CD14-positive monocyte (primary cell): ENCODE data around the gene MAST2. TPM values are rescaled to one million over a fixed set of nuclear protein-coding genes. Genes with fewer than 3 reads are reported as not detected.

ENCODE experiments used
- DNase-seq, 3 donors: peaks; one replicate each; pipeline ENCODE4 v3.0.0-alpha.2; 2011 to 2022
- H2AFZ ChIP-seq: 2 replicates; pipeline ENCODE4 v1.6.0; 2012; ENCODE audit warnings: mild to moderate bottlenecking, low read depth, low read length, inconsistent platforms; ENCODE audit not compliant: insufficient read depth, poor library complexity, severe bottlenecking
- H3K27ac ChIP-seq, 2 donors: 1 replicate in 1 of 2; 2 replicates in 1 of 2; pipeline ENCODE4 v1.5.1; 2012 to 2013; ENCODE audit warnings: low read length in 2 of 2, control low read depth in 1 of 2, inconsistent platforms in 1 of 2, low read depth in 1 of 2, mild to moderate bottlenecking in 1 of 2
- H3K27me3 ChIP-seq, 2 donors: one replicate each; pipeline versions ENCODE4 v1.6.0 to v1.6.1; 2011 to 2013; ENCODE audit warnings: low read length in 2 of 2; ENCODE audit not compliant: control insufficient read depth in 2 of 2, insufficient read depth in 2 of 2
- H3K36me3 ChIP-seq, 2 donors: replicated peaks in 1 of 2; 1 replicate in 1 of 2; 2 replicates in 1 of 2; pipeline versions ENCODE4 v1.5.1 to v1.6.1; 2012 to 2013; ENCODE audit warnings: low read length in 2 of 2, control low read depth in 1 of 2, inconsistent platforms in 1 of 2, mild to moderate bottlenecking in 1 of 2; ENCODE audit not compliant: insufficient read depth in 2 of 2, control insufficient read depth in 1 of 2
- H3K4me1 ChIP-seq, 2 donors: 1 replicate in 1 of 2; 2 replicates in 1 of 2; pipeline versions ENCODE4 v1.5.1 to v1.6.1; 2012 to 2013; ENCODE audit warnings: low read length in 2 of 2, control low read depth in 1 of 2, inconsistent platforms in 1 of 2, mild to moderate bottlenecking in 1 of 2, moderate library complexity in 1 of 2; ENCODE audit not compliant: insufficient read depth in 2 of 2, control insufficient read depth in 1 of 2
- H3K4me2 ChIP-seq: replicated peaks from 2 replicates; pipeline ENCODE3; 2012; ENCODE audit warnings: low read length, moderate library complexity, mild to moderate bottlenecking; ENCODE audit not compliant: poor library complexity, severe bottlenecking; ENCODE audit errors: extremely low read depth
- H3K4me3 ChIP-seq, 3 experiments: fragments of 200-600 bp in 1 of 3; sonication (generic) in 1 of 3; replicated peaks in 1 of 3; 1 replicate in 2 of 3; 2 replicates in 1 of 3; pipeline ENCODE4 v1.5.1; 2011 to 2013; ENCODE audit warnings: low read length in 3 of 3, mild to moderate bottlenecking in 3 of 3, control low read depth in 2 of 3, low read depth in 2 of 3, inconsistent platforms in 1 of 3, moderate library complexity in 1 of 3
- H3K79me2 ChIP-seq: 2 replicates; pipeline ENCODE4 v1.6.0; 2012; ENCODE audit warnings: mild to moderate bottlenecking, control low read depth, inconsistent platforms, low read length, moderate library complexity; ENCODE audit not compliant: insufficient read depth
- H3K9ac ChIP-seq: 2 replicates; pipeline ENCODE4 v1.6.0; 2017; ENCODE audit warnings: low read length, mild to moderate bottlenecking; ENCODE audit not compliant: insufficient read depth, poor library complexity, severe bottlenecking
- H3K9me3 ChIP-seq, 2 donors: replicated peaks in 1 of 2; 1 replicate in 1 of 2; 2 replicates in 1 of 2; pipeline versions ENCODE4 v1.5.1 to v1.6.1; 2012 to 2013; ENCODE audit warnings: low read length in 2 of 2, control low read depth in 1 of 2; ENCODE audit not compliant: control insufficient read depth in 1 of 2, insufficient read depth in 1 of 2
- H4K20me1 ChIP-seq: 2 replicates; pipeline ENCODE4 v1.6.0; 2012; ENCODE audit warnings: mild to moderate bottlenecking, low read length, control low read depth, moderate library complexity; ENCODE audit not compliant: insufficient read depth
- H3K27ac Mint-ChIP-seq, 7 donors: one replicate each; pipeline ENCODE4 v1.8.0; 2020; ENCODE audit warnings: mild to moderate bottlenecking in 7 of 7, mixed read lengths in 7 of 7, moderate library complexity in 6 of 7, inconsistent platforms in 2 of 7
- H3K27me3 Mint-ChIP-seq, 3 donors: one replicate each; pipeline ENCODE4 v1.8.0; 2021 to 2022; ENCODE audit warnings: low read depth in 3 of 3, mild to moderate bottlenecking in 3 of 3, mixed read lengths in 3 of 3, moderate library complexity in 3 of 3, inconsistent platforms in 1 of 3
- H3K36me3 Mint-ChIP-seq, 2 donors: one replicate each; pipeline ENCODE4 v1.8.0; 2020; ENCODE audit warnings: mixed read lengths in 2 of 2, inconsistent platforms in 1 of 2, mild to moderate bottlenecking in 1 of 2
- H3K4me1 Mint-ChIP-seq: one replicate; pipeline ENCODE4 v1.8.0; 2020; ENCODE audit warnings: mild to moderate bottlenecking, mixed read lengths
- H3K4me3 Mint-ChIP-seq, 2 donors: one replicate each; pipeline ENCODE4 v1.8.0; 2020; ENCODE audit warnings: mild to moderate bottlenecking in 2 of 2, mixed read lengths in 2 of 2, moderate library complexity in 1 of 2
- H3K9me3 Mint-ChIP-seq, 7 donors: one replicate each; pipeline ENCODE4 v1.8.0; 2020 to 2022; ENCODE audit warnings: mixed read lengths in 7 of 7, mild to moderate bottlenecking in 6 of 7, moderate library complexity in 6 of 7, inconsistent platforms in 2 of 7
- CTCF ChIP-seq: fragments of 200-600 bp; IDR thresholded peaks from one replicate; pipeline ENCODE4 v1.8.0; 2022; ENCODE audit warnings: antibody characterized with exemption, mild to moderate bottlenecking
- WGBS: methylation state at CpG from one replicate; pipeline ENCODE4 v1.1.5; 2013; ENCODE audit warnings: missing lambda C conversion rate; ENCODE audit not compliant: insufficient coverage; 5-methylcytosine and 5-hydroxymethylcytosine counted together
- intact Hi-C, 2 donors: fragments of 100-400 bp; cut with micrococcal nuclease; formaldehyde crosslinking; loops; one replicate each; pipeline versions ENCODE4 v1.15.0 to v1.15.1; 2023
- polyA plus RNA-seq, 3 donors: library from polyadenylated mRNA; depleted of rRNA in 1 of 3; unstranded in 2 of 3; stranded (reverse) in 1 of 3; fragments of 300-500 nt in 2 of 3; fragments of >200 nt in 1 of 3; fragmentation: Illumina TruSeq in 2 of 3; gene quantifications; 1 replicate in 2 of 3; 2 replicates in 1 of 3; pipeline ENCODE4 v1.2.3, GENCODE V29; 2012 to 2021

MAST2 gene
- polyA plus RNA-seq, 3 donors, result 1.0 to 7.2 (median 2.5) TPM

- 100% methylated on average over 6 of the region's 9 CpGs for WGBS
- H3K9me3 Mint-ChIP-seq, result peaks cover 0 to 2% (median 0%) of the 10 kb centered on the region in 7 donors
- Histone ChIP-seq H3K4me1 (peaks cover 0 to 7% of the 10 kb centered on the region in 2 donors), H3K27me3 (no peaks in the 10 kb centered on the region), H3K9ac (no peak overlapping the region), H3K4me3 (no peak overlapping the region), H3K4me2 (no peak overlapping the region), H2AFZ (no peak overlapping the region), H3K36me3 (no peaks in the 10 kb centered on the region), H3K27ac (no peak overlapping the region), H4K20me1 (no peaks in the 10 kb centered on the region), H3K9me3 (no peaks in the 10 kb centered on the region), H3K79me2 (no peaks in the 10 kb centered on the region)
- no peaks in the 10 kb centered on the region for H3K27me3 Mint-ChIP-seq
- H3K4me1 Mint-ChIP-seq, result no peaks in the 10 kb centered on the region
- TF ChIP-seq CTCF, result no peak
- no peak for DNase-seq
- H3K4me3 Mint-ChIP-seq, result no peak overlapping the region
- intact Hi-C loops, result no loop called here
- no peak overlapping the region for H3K27ac Mint-ChIP-seq
- H3K36me3 Mint-ChIP-seq, result peaks cover 7 to 21% of the 10 kb centered on the region in 2 donors
Measured at GRCh38 chr1:45968941-45969666, 165.7 kb downstream of the MAST2 start.

GRCh38 chr1:45969866-45970265 lies 166.5 kb downstream of the MAST2 start:
- Mint-ChIP-seq H3K4me1 (no peaks in the 10 kb centered on the region), H3K36me3 (peaks cover 3 to 21% of the 10 kb centered on the region in 2 donors), H3K9me3 (peaks cover 0 to 2% (median 0%) of the 10 kb centered on the region in 7 donors), H3K27me3 (no peaks in the 10 kb centered on the region), H3K4me3 (no peak overlapping the region), H3K27ac (no peak overlapping the region)
- intact Hi-C loops, result no loop called here
- no peak for DNase-seq
- Histone ChIP-seq H3K27ac (no peak overlapping the region), H3K27me3 (no peaks in the 10 kb centered on the region), H3K9ac (no peak overlapping the region), H3K9me3 (no peaks in the 10 kb centered on the region), H3K4me1 (peaks cover 0 to 7% of the 10 kb centered on the region in 2 donors), H4K20me1 (no peaks in the 10 kb centered on the region), H3K79me2 (no peaks in the 10 kb centered on the region), H3K36me3 (no peaks in the 10 kb centered on the region), H3K4me2 (no peak overlapping the region), H3K4me3 (no peak overlapping the region), H2AFZ (no peak overlapping the region)
- no peak for TF ChIP-seq CTCF
- WGBS, result 100% methylated on average over 3 of the region's 3 CpGs
